ENCODE results near the gene ST7. TPM values are rescaled to one million over a fixed set of nuclear protein-coding genes. Genes with fewer than 3 reads are reported as not detected.
"Not testable (repeated sequence)": the region's sequence is repeated elsewhere in the genome, so short reads cannot be mapped to it uniquely, and the experiment has no call there.

ST7 gene
- total RNA-seq, 1 experiment from 2014 or later, result 14.7 TPM

- in situ Hi-C loops (cut with HindIII; ENCODE audit: low sequenced_read_pairs), result no loop called here
- DNase-seq (ENCODE audit: low spot score), result no peak
Observed at GRCh38 chr7:116949941-116950801, 3.1 kb upstream of the ST7 start.

GRCh38 chr7:116950889-116951351 is 2.4 kb upstream of the ST7 start:
- DNase-seq (ENCODE audit: low spot score), result no peak
- in situ Hi-C loops (cut with HindIII; ENCODE audit: low sequenced_read_pairs), result no loop called here

- in situ Hi-C loops (cut with HindIII; ENCODE audit: low sequenced_read_pairs), result no loop called here
- no peak for DNase-seq (ENCODE audit: low spot score)
Observed at GRCh38 chr7:116951366-116952292, 1.7 kb upstream of the ST7 start.

- in situ Hi-C loops (cut with HindIII; ENCODE audit: low sequenced_read_pairs), result no loop called here
- DNase-seq (ENCODE audit: low spot score), result peak; percentile 66
Observed at GRCh38 chr7:116952635-116953371, 498 bp upstream of the ST7 start.

GRCh38 chr7:116953906-116954838 is 871 bp downstream of the ST7 start:
- in situ Hi-C loops (cut with HindIII; ENCODE audit: low sequenced_read_pairs), result no loop called here
- peak; percentile 77 for DNase-seq (ENCODE audit: low spot score)

GRCh38 chr7:116955340-116955739 is 2.0 kb downstream of the ST7 start:
- in situ Hi-C loops (cut with HindIII; ENCODE audit: low sequenced_read_pairs), result no loop called here
- peak; percentile 7 for DNase-seq (ENCODE audit: low spot score)

- peak; percentile 8 for DNase-seq (ENCODE audit: low spot score)
- in situ Hi-C loops (cut with HindIII; ENCODE audit: low sequenced_read_pairs), result no loop called here
Observed at GRCh38 chr7:116955801-116956476, 2.6 kb downstream of the ST7 start.

- DNase-seq (ENCODE audit: low spot score), result no peak
- in situ Hi-C loops (cut with HindIII; ENCODE audit: low sequenced_read_pairs), result no loop called here
Observed at GRCh38 chr7:116956477-116956804, 3.1 kb downstream of the ST7 start.

- in situ Hi-C loops (cut with HindIII; ENCODE audit: low sequenced_read_pairs), result no loop called here
- no peak for DNase-seq (ENCODE audit: low spot score)
Observed at GRCh38 chr7:116957874-116958273, 4.6 kb downstream of the ST7 start.

- DNase-seq (ENCODE audit: low spot score); in situ Hi-C loops (cut with HindIII; ENCODE audit: low sequenced_read_pairs): not testable (repeated sequence)
Observed at GRCh38 chr7:116961966-116962673, 8.8 kb downstream of the ST7 start.

GRCh38 chr7:116963234-116963633 is 9.9 kb downstream of the ST7 start:
- in situ Hi-C loops (cut with HindIII; ENCODE audit: low sequenced_read_pairs), result no loop called here
- DNase-seq (ENCODE audit: low spot score), result no peak

- in situ Hi-C loops (cut with HindIII; ENCODE audit: low sequenced_read_pairs), result no loop called here
- no peak for DNase-seq (ENCODE audit: low spot score)
Observed at GRCh38 chr7:116966601-116967000, 13.3 kb downstream of the ST7 start.

- in situ Hi-C loops (cut with HindIII; ENCODE audit: low sequenced_read_pairs), result no loop called here
- DNase-seq (ENCODE audit: low spot score), result no peak
Observed at GRCh38 chr7:116967254-116967922, 14.1 kb downstream of the ST7 start.

GRCh38 chr7:116967983-116968382 is 14.7 kb downstream of the ST7 start:
- DNase-seq (ENCODE audit: low spot score), result no peak
- in situ Hi-C loops (cut with HindIII; ENCODE audit: low sequenced_read_pairs), result no loop called here

- in situ Hi-C loops (cut with HindIII; ENCODE audit: low sequenced_read_pairs), result no loop called here
- no peak for DNase-seq (ENCODE audit: low spot score)
Observed at GRCh38 chr7:116968631-116969030, 15.3 kb downstream of the ST7 start.

- in situ Hi-C loops (cut with HindIII; ENCODE audit: low sequenced_read_pairs), result no loop called here
- no peak for DNase-seq (ENCODE audit: low spot score)
Observed at GRCh38 chr7:116969371-116969902, 16.1 kb downstream of the ST7 start.
